Stimulated activated CD4-positive, alpha-beta T cell treated with anti-CD3 and anti-CD28 coated beads, TNF-alpha, amount 100 ng/mL, for 1 hour (primary cell): ENCODE measurements around the gene MYEOV.

ENCODE experiments used
- DNase-seq, 3 donors: peaks; one replicate each; pipeline ENCODE4 v3.0.0-alpha.2; 2020; ENCODE audit warnings: low read depth in 3 of 3, low spot score in 1 of 3

The MYEOV gene

GRCh38 chr11:69293819-69294505 lies at the start of gene MYEOV:
Gene MYEOV (plus strand): TSS chr11:69294155. CDS start chr11:69295355, 1,200 bp downstream.
- no peak for DNase-seq

- no peak for DNase-seq
Measured at GRCh38 chr11:69244266-69244665, 49.7 kb upstream of the MYEOV start.

- no peak for DNase-seq
Measured at GRCh38 chr11:69245041-69245440, 48.9 kb upstream of the MYEOV start.

- no peak for DNase-seq
Measured at GRCh38 chr11:69245491-69246345, 48.2 kb upstream of the MYEOV start.

- DNase-seq, result no peak
Measured at GRCh38 chr11:69249311-69250185, 44.4 kb upstream of the MYEOV start.

GRCh38 chr11:69250186-69251056 lies 43.5 kb upstream of the MYEOV start:
- no peak for DNase-seq

- no peak for DNase-seq
Measured at GRCh38 chr11:69251057-69251393, 42.9 kb upstream of the MYEOV start.

- DNase-seq, result no peak
Measured at GRCh38 chr11:69251639-69252489, 42.1 kb upstream of the MYEOV start.

- no peak for DNase-seq
Measured at GRCh38 chr11:69252490-69252837, 41.5 kb upstream of the MYEOV start.

- no peak for DNase-seq
Measured at GRCh38 chr11:69253028-69253427, 40.9 kb upstream of the MYEOV start.

GRCh38 chr11:69257134-69257533 lies 36.8 kb upstream of the MYEOV start:
- no peak for DNase-seq

- DNase-seq, result no peak
Measured at GRCh38 chr11:69257838-69258658, 35.9 kb upstream of the MYEOV start.

- no peak for DNase-seq
Measured at GRCh38 chr11:69259096-69259495, 34.9 kb upstream of the MYEOV start.

- DNase-seq, result no peak
Measured at GRCh38 chr11:69260622-69261021, 33.3 kb upstream of the MYEOV start.

- DNase-seq, result no peak
Measured at GRCh38 chr11:69261116-69261515, 32.8 kb upstream of the MYEOV start.

GRCh38 chr11:69262918-69263735 lies 30.8 kb upstream of the MYEOV start:
- no peak for DNase-seq

GRCh38 chr11:69263736-69264052 lies 30.3 kb upstream of the MYEOV start:
- DNase-seq, result no peak

GRCh38 chr11:69264486-69264885 lies 29.5 kb upstream of the MYEOV start:
- no peak for DNase-seq
